GM19025 (cell line): ENCODE results near the gene PROKR1.
"Not testable (repeated sequence)": the region's sequence is repeated elsewhere in the genome, so short reads cannot be mapped to it uniquely, and the experiment has no call there.

Experiments used
- ATAC-seq: cut with Tn5 transposase; IDR thresholded peaks from one replicate; pipeline ENCODE4 v1.9.1; 2021; ENCODE audit warnings: mild to moderate bottlenecking, low read depth, moderate library complexity; ENCODE audit not compliant: unreplicated experiment

The PROKR1 gene

DNA sequence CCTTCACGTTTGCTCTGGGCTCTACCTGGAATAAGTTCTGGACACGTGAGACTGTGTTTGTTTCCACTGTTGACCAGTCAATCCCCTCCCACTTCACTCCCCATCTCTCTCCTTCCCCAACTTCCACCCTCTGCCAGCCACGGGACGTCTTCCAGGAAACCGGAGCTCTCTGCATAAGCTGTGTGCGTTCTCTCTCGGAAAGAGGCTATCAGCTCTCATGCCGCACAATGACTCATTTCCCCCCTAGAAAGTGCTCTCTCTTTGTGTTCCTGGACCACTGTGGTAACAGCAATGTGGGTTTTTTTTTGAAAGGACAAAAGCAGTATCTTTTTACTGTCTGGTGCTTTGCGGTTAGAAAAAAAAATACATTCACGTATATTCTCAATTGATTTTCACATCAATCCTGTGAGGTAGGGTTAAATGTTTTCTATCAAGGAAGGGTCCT is 10.2 kb downstream of the PROKR1 start:
- no peak for ATAC-seq

DNA sequence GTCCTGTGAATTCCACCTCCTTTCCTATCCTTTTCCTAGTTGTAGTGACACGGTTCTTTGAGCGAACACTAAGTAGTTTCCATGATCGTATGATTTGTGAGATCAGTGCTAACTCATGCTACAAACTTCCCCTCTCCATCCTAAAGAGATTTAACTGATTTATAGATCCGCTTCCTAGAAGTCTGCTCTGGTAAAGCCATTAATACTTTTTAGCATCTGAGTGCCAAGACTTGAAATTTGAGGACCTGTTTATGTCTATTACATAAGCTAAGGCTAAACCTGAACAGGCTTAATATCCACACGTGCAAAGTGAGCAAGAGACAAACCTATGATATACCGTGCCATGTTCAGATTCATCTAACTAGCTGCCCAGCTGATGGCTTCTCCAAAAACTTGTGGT is 14.9 kb downstream of the PROKR1 start:
- ATAC-seq: no peak

DNA sequence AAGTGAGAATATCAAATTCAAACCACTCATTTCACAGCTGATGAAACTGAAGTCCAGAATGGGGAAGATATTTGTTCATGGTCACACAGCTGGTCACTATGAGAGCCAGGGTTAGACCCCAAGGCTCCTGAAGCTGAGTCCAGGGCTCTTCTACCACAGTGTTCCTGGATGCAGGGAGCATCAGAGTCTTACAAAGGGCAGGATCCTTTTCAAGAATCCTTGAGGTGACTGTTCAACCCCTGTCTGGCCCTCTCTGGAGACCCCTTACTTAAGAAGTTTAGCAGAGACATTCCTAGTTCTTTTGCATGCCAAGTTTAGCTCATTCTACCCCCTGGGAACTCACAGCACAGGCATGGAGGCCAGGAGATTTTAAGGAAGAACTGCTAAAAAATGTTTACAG is 15.7 kb downstream of the PROKR1 start:
- no peak for ATAC-seq

DNA sequence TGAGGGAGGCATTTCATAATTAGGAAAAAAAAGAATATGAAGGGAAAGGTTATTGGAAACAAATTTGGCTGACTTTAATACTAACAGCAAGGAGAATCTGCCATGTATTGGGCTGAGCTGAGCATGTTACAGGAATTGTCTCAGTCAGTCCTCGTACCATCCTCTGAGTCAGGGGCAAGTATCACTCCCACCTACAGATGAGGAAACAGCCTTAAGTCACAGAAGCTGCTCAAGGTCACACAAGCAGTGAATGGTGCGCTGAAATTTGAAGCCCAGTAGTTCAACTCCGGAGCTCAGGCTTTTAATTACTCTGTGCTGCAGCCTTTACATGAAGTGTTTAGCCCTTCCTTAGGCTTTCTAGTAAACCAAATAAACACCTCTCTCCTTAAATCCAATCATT is 17.3 kb downstream of the PROKR1 start:
- no peak for ATAC-seq

DNA sequence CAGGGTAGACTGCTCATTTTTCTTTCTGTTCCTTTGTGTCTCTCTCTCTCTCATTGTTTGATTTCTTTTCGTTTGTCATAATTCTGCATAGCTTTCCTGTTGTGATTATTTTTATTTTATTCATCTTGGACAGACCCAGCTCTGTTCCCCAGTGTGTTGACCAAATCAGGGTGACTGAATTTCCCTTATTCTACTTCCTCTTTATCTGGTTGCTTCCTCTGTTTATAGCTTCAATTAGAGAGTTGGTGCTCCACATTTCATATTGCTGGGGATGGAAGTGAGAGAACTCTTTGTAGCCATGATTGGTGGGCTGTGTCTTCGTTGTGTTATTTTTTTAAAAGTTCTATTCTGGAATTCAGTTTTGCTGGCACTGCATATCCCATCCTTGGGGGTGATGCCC is 19.1 kb downstream of the PROKR1 start:
- ATAC-seq: no peak

DNA sequence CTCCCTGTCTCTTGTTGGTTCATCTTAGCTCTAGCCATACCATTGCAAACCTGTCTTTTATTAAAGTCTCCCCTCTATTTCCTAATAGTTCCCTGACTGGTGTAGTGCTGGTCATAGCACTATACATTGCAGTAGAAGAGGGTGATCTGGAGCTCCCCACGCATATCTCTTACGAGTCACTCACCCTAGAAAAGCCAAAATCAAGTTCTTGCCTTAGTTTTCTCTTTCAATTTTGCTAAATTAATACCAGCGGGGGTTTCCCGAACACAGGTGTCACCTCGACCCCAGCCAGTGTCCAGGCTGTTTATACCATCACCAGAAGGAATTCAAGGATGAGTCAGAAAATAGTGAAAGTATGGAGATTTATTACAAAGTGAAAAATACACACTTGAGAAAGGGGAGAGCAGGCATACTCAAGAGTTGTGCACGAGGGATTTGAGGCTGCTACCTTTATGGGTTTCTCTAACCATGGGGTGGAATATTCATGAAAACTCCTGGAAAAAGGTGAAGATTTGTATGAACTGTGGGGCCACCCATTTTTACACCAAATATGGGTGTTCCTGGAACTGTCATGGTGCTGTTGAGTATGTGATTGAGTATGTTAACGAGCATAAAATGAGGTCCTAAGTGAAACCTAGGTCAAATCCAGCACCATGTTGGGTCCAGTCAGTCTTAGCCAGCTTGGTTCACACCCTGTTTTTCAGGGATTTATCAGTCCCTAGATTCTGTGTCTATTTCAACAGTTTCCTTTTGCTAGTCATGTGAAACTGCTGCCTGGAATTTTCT is 20.2 kb downstream of the PROKR1 start:
- no peak for ATAC-seq

DNA sequence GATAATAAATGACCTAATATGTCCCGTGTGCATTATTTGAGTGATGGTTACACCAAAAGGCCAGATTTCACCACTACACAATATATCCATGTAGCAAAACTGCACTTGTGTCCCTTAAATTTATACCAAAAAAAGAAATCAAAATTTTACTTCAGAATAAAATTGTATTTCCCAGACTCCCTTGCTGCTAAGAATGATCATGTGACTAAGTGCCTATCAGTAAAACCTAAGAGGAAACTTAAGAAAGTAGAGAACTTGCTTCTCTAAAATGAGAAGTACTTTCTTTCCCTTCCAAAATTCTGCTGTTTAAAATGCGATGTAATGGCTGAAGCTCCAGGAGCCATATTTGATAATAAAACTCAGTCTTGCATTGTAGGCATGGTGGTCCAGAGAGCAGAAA is 24.0 kb downstream of the PROKR1 start:
- no peak for ATAC-seq

DNA sequence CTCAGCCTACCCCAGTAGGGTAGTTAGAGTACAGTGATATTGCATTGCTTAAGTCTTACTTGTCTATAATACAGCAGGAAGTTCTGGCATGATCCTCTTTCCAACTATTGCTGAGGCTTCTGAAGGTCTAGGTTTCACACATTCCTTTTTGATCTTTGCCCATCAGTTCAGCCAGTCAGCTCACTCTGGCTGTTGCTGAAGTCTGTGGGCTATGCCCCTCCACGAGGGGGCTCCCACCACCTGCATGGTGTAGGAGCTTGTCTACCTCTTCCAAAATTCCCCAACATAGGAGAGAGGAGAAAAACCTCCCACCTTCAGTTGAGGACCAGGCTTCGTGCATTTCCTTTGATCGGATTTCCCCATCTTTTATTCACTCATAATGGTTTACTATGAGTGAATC is 26.3 kb downstream of the PROKR1 start:
- no peak for ATAC-seq

DNA sequence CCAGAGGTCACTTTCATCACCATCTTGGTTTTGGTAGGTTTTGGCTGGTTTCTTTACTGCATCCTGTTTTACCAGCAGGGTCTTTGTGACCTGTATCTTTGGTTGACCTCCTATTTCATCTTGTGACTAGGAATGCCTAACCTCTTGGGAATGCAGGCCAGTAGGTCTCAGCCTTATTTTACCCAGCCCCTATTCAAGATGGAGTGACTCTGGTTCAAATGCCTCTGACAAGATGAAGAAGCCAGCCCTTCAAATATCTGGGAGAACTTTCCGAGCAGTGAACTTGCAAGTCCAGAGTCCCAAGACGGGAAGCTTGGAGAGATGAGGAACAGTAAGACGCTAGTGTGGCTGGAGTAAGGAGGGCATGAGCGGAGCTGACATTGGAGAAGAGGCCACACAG is 28.6 kb downstream of the PROKR1 start:
- ATAC-seq: no peak

DNA sequence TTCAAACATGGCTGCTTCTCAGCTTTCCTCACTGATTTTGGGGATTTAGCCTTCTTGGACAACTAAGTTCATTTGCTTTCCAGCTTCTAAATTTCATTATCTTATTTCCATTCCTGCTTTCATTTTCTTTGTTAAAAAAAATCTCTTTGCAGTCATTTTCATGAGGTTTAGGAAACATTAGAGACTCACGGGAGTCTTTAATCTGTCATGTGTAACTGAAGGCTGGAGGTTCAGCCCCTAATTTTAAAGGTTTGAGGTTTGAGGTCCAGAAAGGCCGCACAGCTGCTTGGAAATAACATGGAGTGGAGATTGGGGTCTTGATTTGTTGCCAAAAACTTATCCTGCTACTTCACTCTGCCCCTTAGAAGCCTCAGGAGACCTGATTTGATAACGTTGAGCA is 30.3 kb downstream of the PROKR1 start:
- no peak for ATAC-seq

DNA sequence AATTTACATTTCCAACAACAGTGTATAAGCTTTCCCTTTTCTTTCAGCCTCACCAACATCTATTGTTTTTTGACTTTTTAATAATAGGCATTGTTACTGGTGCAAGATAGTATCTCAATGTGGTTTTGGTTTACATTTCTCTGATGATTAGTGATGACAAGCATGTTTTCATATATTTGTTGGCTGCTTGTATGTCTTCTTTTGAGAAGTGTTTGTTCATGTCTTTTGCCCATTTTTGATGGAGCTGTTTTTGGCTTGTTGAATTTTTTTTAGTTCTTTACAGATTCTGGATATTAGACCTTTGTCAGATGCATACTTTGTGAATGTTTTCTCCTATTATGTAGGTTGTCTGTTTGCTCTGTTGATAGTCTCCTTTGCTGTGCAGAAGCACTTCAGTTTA is 32.1 kb downstream of the PROKR1 start:
- no peak for ATAC-seq

DNA sequence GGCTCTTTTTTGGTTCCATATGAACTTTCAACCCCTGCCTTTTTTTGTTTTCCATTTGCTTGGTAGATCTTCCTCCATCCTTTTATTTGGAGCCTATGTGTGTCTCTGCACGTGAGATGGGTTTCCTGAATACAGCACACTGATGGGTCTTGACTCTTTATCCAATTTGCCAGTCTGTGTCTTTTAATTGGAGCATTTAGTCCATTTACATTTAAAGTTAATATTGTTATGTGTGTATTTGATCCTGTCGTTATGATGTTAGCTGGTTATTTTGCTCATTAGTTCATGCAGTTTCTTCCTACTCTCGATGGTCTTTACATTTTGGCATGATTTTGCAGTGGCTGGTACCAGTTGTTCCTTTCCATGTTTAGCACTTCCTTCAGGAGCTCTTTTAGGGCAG is 34.5 kb downstream of the PROKR1 start:
- not testable (repeated sequence) for ATAC-seq

DNA sequence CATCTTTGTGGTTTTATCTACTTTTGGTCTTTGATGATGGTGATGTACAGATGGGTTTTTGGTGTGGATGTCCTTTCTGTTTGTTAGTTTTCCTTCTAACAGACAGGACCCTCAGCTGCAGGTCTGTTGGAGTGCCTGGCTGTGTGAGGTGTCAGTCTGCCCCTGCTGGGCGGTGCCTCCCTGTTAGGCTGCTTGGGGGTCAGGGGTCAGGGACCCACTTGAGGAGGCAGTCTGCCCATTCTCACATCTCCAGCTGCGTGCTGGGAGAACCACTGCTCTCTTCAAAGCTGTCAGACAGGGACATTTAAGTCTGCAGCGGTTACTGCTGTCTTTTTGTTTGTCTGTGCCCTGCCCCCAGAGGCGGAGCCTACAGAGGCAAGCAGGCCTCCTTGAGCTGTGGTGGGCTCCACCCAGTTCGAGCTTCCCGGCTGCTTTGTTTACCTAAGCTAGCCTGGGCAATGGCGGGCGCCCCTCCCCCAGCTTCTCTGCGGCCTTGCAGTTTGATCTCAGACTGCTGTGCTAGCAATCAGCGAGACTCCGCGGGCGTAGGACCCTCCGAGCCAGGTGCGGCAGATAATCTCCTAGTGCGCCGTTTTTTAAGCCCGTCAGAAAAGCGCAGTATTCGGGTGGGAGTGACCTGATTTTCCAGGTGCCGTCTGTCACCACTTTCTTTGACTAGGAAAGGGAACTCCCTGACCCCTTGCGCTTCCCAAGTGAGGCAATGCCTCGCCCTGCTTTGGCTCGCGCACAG is 36.0 kb downstream of the PROKR1 start:
- not testable (repeated sequence) for ATAC-seq

DNA sequence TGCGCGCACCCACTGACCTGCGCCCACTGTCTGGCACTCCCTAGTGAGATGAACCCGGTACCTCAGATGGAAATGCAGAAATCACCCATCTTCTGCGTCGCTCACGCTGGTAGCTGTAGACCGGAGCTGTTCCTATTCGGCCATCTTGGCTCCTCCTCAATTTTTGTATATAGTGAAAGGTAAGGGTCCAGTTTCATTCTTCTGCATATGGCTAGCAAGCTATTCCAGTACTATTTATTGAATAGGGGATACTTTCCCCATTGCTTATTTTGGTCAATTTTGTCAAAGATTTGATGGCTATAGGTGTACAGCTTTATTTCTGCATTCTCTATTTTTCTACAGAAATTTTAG is 36.5 kb downstream of the PROKR1 start:
- ATAC-seq: not testable (repeated sequence)

DNA sequence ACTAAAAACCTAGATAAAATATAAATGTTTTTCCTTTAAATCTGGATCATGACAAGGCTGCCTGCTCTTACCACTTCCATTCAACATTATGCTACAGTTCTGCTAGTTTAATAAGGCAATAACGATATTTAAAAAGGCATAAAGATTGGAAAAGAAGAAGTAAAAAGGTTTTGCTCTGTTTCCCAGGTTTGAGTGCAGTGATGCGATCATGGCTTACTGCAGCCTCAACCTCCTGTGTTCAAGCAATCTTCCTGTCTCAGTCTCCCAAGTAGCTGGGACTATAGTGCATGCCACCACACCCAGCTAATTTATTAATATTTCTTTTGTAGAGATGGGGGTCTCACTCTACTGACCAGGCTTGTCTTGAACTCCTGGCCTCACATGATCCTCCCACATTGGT is 40.8 kb downstream of the PROKR1 start:
- no peak for ATAC-seq

DNA sequence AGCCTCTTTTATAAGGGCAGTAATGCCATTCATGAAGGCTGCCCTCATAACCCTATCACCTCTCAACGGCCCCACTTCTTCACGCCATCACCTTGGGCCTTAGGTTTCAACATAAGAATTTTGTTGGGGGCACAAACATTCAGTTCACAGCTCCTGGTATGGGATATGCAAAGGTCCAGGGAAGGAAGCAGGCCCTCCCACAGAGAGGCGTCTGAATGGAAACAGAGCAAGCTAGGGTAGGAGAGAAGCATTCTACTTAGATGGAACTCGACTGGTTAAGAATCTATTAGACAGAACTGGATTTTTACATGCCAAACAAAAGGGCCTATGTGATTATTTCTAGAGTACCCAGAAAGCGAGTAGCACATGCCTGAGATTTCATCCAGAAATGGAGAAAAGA is 42.8 kb downstream of the PROKR1 start:
- no peak for ATAC-seq

DNA sequence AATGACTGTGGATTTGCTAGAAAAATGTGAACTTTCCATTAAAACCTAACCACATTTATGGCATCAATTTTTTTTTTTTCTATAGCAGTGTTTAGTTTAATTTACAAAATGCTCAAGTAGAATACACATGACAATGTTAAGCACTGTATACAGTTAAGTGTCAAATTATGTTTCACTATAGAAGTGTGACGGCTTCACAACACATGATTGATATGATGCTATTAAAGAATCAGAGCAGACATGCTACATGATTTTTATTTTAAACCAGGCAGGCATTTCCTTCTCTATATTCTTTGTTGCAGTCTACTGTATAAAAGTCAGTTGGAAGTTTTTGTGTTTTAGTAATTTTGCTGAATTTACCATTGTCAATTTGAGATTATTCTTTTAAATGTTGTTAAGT is 43.6 kb downstream of the PROKR1 start:
- no peak for ATAC-seq

DNA sequence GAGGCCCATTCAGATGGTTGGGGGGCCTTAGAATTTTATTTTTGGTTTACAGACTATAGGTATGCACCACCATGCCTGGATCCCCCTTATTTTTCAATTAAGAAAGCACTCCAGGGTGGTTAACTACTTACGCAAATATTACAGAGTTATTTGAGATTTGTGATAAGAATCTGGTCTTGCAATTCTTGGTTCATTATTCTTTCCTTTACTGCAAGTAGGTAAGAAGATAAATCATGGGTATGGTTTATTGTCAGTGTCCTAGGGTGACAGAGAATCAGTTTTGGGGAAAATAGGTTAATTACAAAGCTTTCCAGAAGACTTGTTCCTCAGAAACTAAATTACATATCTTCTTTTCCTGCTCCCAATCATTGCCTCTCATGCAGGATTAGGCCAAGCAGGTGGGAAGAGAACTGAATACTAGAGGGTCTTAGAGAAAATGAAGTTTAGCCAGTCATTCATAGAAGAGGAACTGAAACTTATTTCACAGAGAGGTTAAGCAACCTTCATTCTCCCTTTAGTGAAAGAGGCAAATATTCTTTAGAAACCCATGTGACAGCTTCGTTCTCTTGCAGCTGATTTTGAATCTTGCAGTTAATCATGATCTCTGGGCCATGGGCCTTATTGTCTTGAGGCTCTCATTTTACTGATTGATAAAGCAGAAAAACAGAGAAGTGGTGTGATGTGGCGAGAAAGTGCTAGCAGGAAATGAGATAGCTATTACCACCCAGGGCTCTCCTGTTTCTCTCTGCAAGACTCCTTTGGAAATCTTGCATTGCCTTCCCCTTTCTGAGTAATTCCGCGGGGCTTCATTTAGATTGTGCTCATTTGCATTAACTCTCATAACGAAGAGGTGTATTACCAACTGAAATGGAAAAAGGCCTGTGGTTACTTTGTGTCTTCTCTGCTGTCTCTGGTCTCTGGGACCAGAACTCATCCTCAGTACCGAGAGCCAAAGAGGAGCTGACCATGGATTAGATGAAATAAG is 46.5 kb downstream of the PROKR1 start:
- peak; percentile 89 for ATAC-seq

DNA sequence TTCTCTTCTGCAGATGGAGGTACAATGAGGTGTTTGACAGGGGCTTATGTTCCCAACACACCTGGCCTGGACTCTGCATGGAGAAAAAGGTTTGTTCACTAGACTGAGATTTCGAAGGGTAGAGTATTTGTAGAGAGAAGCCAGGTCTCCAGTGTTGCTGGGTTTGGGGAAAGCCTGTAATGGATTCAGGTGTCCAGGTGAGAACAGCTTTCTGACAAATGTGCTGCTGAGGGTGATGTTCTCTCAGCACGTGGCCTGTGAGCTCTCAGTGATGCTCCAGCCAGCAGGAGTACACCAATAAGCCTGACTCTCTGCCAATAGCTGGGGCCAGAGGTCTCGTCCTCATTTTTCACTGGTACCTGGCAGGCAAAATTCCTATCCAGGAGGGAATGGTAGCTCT is 47.5 kb downstream of the PROKR1 start:
- no peak for ATAC-seq

DNA sequence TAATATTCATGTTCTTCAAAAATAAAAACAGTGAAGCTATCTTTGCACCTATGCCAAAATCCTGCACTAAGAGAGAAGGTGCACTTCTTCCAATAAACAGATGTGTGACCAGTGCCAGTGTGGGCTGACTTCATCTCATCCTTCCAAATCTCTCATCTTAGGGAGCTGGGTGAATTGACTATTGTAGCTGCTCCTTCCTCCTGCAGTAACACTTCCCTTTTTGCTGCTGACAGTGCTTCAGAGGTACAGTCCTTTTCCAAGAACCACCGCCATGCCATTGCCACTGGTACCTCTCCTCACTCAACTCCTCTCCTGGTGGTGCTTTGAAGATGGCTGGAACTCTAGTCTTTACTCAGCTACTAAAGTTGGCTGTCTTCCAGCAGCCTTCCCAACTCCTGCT is 49.1 kb downstream of the PROKR1 start:
- ATAC-seq: no peak

DNA sequence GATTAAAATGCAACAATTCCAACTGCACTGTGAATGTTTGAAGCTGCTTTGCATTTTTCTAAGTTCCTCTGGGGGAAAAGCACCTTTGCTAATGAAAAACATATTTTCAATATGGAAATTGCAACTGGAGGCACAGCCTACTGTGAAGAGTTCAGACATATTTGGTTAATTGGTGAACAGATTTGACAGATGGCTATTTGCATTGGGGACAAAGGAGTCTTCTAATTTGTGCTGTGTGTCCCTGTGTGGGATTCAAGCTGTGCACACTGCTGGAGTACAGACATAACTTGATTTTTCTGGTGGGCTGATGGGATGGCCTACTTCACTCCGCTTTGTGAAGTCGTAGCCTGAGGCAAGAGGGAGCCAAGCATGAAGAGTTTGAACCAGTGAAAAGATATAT is 50.6 kb downstream of the PROKR1 start:
- no peak for ATAC-seq
